GM15510 (cell line): ENCODE data around the gene SLC25A17.
A peak's percentile ranks its signal among the peaks of the same experiment; 100 is the strongest.

Experiments used
- POLR2A ChIP-seq: IDR thresholded peaks from 3 replicates; pipeline ENCODE4 v1.6.1; 2011; ENCODE audit warnings: borderline replicate concordance; ENCODE audit not compliant: insufficient read length; ENCODE audit errors: extremely low read depth

SLC25A17 gene, protein sequence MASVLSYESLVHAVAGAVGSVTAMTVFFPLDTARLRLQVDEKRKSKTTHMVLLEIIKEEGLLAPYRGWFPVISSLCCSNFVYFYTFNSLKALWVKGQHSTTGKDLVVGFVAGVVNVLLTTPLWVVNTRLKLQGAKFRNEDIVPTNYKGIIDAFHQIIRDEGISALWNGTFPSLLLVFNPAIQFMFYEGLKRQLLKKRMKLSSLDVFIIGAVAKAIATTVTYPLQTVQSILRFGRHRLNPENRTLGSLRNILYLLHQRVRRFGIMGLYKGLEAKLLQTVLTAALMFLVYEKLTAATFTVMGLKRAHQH

GRCh38 chr22:40818747-40819598, at the start of gene SLC25A17:
Gene SLC25A17, minus strand, starts transcription at chr22:40819346. Its CDS starts 98 bp downstream, at chr22:40819248.
- peak; percentile 74 for TF ChIP-seq POLR2A

GRCh38 chr22:40867109-40867508, 48.0 kb upstream of the SLC25A17 start:
- TF ChIP-seq POLR2A: no peak

DNA sequence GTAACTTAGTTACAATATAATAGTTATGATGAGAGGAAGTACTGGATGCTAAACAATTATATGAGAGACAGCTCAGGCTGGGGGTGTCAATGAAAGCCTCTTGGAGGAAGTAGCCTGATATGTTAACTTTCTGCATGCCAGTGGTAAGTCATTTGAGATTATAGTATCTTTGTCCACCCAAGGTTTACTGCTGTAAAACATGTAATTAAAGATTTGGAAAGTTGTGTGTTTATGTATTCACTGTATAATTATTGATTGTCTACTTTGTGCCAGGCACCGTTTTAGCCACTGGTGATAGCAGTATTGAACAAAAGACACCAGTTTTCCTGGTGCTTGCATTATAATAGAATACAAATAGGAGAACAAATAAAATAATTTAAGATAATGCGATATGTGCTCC, 43.4 kb upstream of the SLC25A17 start:
- no peak for TF ChIP-seq POLR2A

- TF ChIP-seq POLR2A: no peak
Observed at GRCh38 chr22:40862013-40862412, 42.9 kb upstream of the SLC25A17 start, which contains the start of gene DNAJB7. Gene DNAJB7, minus strand, starts transcription at chr22:40862113. Its CDS starts 119 bp downstream, at chr22:40861994.

DNA sequence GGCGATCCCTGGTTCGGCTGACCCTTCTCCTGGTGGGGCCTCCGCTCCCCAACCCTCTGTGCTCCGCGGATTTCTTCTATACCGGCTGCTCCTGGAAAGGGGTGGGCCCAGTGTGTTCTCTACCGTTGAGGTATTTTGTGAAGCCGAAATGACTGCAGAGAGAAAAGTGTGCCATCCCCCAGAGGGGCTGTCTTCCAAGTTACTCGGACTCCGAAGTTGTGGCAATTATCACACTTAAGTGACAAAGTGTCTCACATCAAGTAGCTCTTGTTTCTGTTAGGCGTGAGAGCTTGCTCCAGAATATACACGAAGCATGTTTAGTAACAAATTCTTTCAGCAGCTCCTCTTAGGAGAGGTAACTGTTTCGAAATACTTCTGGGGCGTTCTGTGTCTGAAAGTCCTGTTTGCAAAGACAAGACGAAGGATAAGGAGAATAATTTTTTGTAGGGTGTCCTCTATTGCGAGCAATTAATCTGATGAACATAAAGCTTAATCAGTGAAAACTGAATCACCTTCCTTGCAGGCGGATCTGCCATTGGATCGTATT, 38.2 kb upstream of the SLC25A17 start:
- TF ChIP-seq POLR2A: no peak

DNA sequence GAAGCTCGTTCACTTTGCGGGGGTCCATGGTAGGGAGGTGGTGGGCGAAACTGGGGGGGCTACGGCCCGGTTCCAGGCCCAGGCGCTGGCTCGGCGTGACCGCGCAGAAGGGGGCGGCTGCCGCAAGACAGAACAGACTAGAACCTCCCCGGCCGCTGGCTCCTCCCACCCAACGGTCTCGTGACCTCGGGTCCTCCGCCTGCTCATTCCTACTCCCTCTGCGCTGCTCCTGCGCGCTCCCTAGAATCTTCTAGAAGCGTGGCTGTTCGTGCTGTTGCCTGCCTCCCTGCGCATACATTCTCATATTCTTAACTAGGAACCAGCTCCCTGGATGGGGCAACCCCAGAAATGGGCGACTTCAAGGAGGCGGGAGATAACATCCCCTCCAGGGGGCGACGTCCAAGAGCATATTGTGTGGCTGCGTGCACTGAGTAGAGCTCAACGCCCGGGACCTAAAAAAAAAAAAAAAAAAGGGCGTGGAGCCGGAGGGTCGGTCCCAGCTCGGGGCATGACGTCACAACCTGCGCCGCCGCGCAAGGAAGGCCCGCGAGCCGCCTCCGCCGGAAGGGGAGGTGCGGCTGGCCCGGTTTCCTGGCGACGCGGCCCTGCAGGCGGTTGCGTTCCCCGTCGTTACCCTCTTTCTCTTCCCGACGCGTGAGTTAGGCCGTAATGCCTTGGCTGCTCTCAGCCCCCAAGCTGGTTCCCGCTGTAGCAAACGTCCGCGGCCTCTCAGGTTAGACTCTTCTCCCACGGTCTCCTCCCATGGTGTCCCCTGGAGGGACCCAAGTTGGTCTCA, 37.6 kb upstream of the SLC25A17 start, which contains the start of the genes ST13 and XPNPEP3:
TSS of gene ST13 (minus strand) at position 127 of the 796 bp plus-strand sequence. CDS start at position 28, 99 bp downstream.
TSS of gene XPNPEP3 (plus strand) at position 636 of the 796 bp plus-strand sequence. CDS start at position 670, 34 bp downstream.
- peak; percentile 68 for TF ChIP-seq POLR2A

- TF ChIP-seq POLR2A: no peak
Observed at GRCh38 chr22:40855979-40856512, 36.9 kb upstream of the SLC25A17 start.

DNA sequence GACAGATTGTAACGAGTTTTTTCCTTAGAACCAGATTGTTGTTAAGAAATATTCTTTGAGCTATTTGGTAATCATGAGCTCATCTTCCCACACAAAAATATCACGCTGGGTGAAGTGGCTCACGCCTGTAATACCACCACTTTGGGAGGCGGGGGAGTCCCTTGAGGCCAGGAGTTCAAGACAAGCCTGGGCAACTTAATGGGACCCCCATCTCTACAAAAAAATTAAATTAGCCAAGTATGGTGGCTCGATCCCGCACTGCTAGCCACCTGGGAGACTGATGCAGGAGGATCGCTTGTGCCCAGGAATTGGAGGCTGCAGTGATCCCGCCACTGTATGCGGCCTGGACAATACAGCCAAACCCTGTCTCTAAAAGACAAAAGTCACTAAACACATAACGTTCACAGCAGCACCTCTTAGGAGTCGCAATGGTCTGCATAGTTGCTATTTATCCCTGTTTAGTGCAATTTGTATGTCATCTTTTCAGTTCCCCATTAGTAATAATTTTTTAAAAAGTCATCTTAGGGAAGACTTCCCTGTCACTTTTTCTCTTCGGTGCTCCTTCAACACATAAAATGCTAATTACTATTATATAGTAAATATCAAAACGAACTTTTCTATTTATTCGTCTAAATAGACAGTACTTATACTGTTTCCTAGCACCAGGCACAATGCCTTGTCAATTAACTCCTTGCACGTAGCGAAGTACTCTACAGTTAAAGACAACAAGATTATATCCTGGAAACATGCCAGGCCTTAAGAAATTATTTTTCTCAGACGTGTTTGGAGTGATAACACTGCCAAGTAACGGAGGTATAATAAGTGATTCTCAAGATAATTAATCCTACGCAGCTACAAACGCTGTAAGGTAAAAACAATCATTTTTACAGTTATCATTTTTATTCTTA, 36.2 kb upstream of the SLC25A17 start:
- TF ChIP-seq POLR2A: no peak

DNA sequence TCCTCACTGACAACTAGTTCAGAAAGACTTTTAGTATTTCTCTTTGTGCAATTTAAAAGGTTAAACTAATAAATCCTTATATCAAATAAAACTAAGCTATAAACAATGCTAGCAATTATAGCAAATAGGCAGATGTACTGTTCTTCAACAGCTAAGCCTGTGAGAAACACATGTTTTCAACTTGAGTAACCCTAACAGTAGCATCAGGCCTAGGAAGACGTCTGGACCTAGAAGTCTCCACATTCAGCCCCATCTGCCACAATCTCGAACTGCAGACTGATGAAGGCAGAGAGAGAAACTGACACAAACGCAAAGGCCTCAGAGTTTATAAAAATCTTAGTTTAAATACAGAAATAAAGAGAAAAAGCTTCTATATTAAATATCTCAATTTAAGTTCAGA, 34.8 kb upstream of the SLC25A17 start:
- TF ChIP-seq POLR2A: no peak

DNA sequence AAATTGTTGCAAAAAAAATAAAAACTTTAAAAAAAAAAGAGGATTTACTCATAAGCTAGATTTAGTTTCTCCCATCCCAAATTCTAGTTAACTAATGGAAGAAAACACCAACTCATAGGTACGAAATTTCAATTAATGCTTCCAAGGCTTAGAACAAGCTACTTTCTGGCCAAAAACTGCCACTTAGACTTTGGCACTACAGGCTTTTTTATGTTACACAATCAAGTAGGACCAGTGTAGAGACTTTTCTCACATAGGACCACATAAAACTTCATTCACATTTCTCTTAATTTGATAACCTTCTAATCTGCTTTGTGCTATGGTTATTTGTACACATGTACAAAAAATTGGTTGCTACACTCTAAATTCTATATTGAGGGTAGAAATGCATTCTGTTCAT, 34.2 kb upstream of the SLC25A17 start:
- TF ChIP-seq POLR2A: no peak

DNA sequence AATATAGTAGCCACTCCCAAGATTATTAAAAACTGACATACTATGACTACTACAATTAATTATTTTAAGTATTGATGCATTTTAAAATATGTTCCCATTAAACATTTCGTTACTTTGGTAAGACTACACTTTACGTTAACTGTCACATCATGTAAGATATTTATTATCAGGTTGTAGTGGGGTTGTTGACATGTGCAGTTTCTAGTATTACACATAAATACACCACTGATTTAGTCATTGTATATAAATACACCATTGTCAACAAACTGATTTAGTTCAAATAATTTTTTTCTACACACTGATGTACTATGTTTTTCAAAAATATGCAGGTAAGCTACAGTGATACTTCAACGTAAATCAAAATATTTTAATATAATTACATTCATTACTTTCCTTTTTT, 25.8 kb upstream of the SLC25A17 start:
- TF ChIP-seq POLR2A: no peak

DNA sequence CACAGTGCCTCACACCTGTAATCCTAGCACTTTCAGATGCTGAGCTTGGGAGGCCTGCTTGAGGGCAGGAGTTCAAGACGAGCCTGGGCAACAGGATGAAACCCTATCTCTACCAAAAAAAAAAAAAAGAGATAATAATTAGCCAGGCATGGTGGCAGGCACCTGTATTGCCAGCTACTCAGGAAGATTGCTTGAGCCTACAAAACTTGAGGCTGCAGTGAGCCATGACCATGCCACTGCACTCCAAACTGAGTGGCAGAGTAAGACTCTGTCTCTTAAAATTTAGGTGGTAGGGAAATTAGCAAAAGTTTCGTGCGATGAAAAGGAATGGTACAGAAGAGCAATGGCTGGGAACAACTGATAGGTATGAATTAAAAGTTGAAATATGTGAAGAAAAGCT, 19.3 kb upstream of the SLC25A17 start:
- no peak for TF ChIP-seq POLR2A

GRCh38 chr22:40834619-40835018, 15.5 kb upstream of the SLC25A17 start:
- no peak for TF ChIP-seq POLR2A
